DLD1 (cell line): Measurements from ENCODE around the gene TNFRSF6B.

Experiments used
- in situ Hi-C: cut with HindIII; loops from 2 replicates; pipeline ENCODE4 v1.10.0; 2017; ENCODE audit warnings: low sequenced_read_pairs

Gene TNFRSF6B

GRCh38 chr20:63695424-63696305, 787 bp upstream of the TNFRSF6B start:
- in situ Hi-C loops, result no loop called here

GRCh38 chr20:63696306-63696627, 185 bp upstream of the TNFRSF6B start:
- in situ Hi-C loops, result no loop called here

- in situ Hi-C loops, result no loop called here
Measured at GRCh38 chr20:63697357-63697867, 960 bp downstream of the TNFRSF6B start.

GRCh38 chr20:63697868-63698545, 1.6 kb downstream of the TNFRSF6B start:
- in situ Hi-C loops, result no loop called here

- in situ Hi-C loops, result no loop called here
Measured at GRCh38 chr20:63698739-63699465, 2.5 kb downstream of the TNFRSF6B start.

GRCh38 chr20:63699466-63700198, 3.2 kb downstream of the TNFRSF6B start:
- in situ Hi-C loops, result no loop called here

- in situ Hi-C loops, result no loop called here
Measured at GRCh38 chr20:63700199-63701050, 4.0 kb downstream of the TNFRSF6B start.

GRCh38 chr20:63701051-63701328, 4.5 kb downstream of the TNFRSF6B start:
- in situ Hi-C loops, result no loop called here

- in situ Hi-C loops, result no loop called here
Measured at GRCh38 chr20:63701329-63702035, 5.0 kb downstream of the TNFRSF6B start.

- in situ Hi-C loops, result no loop called here
Measured at GRCh38 chr20:63702036-63702665, 5.7 kb downstream of the TNFRSF6B start.

- in situ Hi-C loops, result no loop called here
Measured at GRCh38 chr20:63702751-63703470, 6.5 kb downstream of the TNFRSF6B start.

GRCh38 chr20:63703471-63703975, 7.1 kb downstream of the TNFRSF6B start:
- in situ Hi-C loops, result no loop called here

- in situ Hi-C loops, result no loop called here
Measured at GRCh38 chr20:63703976-63704748, 7.7 kb downstream of the TNFRSF6B start.

GRCh38 chr20:63704749-63705117, 8.3 kb downstream of the TNFRSF6B start:
- in situ Hi-C loops, result no loop called here

GRCh38 chr20:63705232-63706026, 9.0 kb downstream of the TNFRSF6B start:
- in situ Hi-C loops, result no loop called here

- in situ Hi-C loops, result no loop called here
Measured at GRCh38 chr20:63706027-63706695, 9.7 kb downstream of the TNFRSF6B start.
